HEK293T (cell line): ENCODE results near the gene KCNJ15.

Experiments used
- CTCF ChIA-PET: fragments of 350-600 bp; formaldehyde crosslinking; extraction: SDS; loops from one replicate; lab custom pipeline; 2021; ENCODE audit warnings: antibody characterized with exemption, inconsistent platforms; lab: Yijun Ruan, JAX
- POLR2A ChIA-PET: fragments of 350-600 bp; formaldehyde crosslinking; extraction: SDS; loops from one replicate; lab custom pipeline; 2020; ENCODE audit warnings: antibody characterized with exemption, inconsistent platforms; lab: Yijun Ruan, JAX
- DNase-seq: peaks from one replicate; pipeline ENCODE4 v3.0.0; 2012; ENCODE audit warnings: mixed read lengths; ENCODE audit errors: extremely low spot score
- ARNT ChIP-seq: fragments of 450-650 bp; IDR thresholded peaks from 2 replicates; pipeline ENCODE4 v1.6.1; 2017; ENCODE audit warnings: mild to moderate bottlenecking
- BHLHE40 ChIP-seq: fragments of 450-650 bp; IDR thresholded peaks from 2 replicates; pipeline ENCODE4 v1.6.1; 2016; ENCODE audit warnings: mild to moderate bottlenecking, moderate library complexity, borderline replicate concordance
- CTBP1 ChIP-seq: fragments of 450-650 bp; IDR thresholded peaks from 2 replicates; pipeline ENCODE4 v1.6.1; 2016; ENCODE audit warnings: borderline replicate concordance
- ELF4 ChIP-seq: fragments of 450-650 bp; IDR thresholded peaks from 2 replicates; pipeline ENCODE4 v1.6.1; 2017; ENCODE audit warnings: antibody characterized with exemption
- FOXA1 ChIP-seq: fragments of 450-650 bp; IDR thresholded peaks from 2 replicates; pipeline ENCODE4 v1.6.1; 2016; ENCODE audit warnings: mild to moderate bottlenecking
- FOXK2 ChIP-seq: fragments of 450-650 bp; IDR thresholded peaks from 2 replicates; pipeline ENCODE4 v1.6.1; 2016; ENCODE audit warnings: mild to moderate bottlenecking
- FOXM1 ChIP-seq: fragments of 450-650 bp; IDR thresholded peaks from 2 replicates; pipeline ENCODE4 v1.6.1; 2017; ENCODE audit warnings: mild to moderate bottlenecking, borderline replicate concordance
- HDGF ChIP-seq: fragments of 450-650 bp; IDR thresholded peaks from 2 replicates; pipeline ENCODE4 v1.6.1; 2017; ENCODE audit warnings: antibody characterized with exemption, borderline replicate concordance
- L3MBTL2 ChIP-seq: fragments of 450-650 bp; conservative IDR thresholded peaks from 2 replicates; pipeline ENCODE4 v1.6.1; 2016; ENCODE audit warnings: mild to moderate bottlenecking
- LEF1 ChIP-seq: fragments of 450-650 bp; IDR thresholded peaks from 2 replicates; pipeline ENCODE4 v1.6.1; 2017; ENCODE audit warnings: mild to moderate bottlenecking, borderline replicate concordance
- NFRKB ChIP-seq: fragments of 450-650 bp; IDR thresholded peaks from 2 replicates; pipeline ENCODE4 v1.6.1; 2016; ENCODE audit warnings: mild to moderate bottlenecking, moderate library complexity
- SP1 ChIP-seq: fragments of 450-650 bp; IDR thresholded peaks from 2 replicates; pipeline ENCODE4 v1.6.1; 2017
- SUZ12 ChIP-seq: fragments of 450-650 bp; IDR thresholded peaks from 2 replicates; pipeline ENCODE4 v1.6.1; 2016; ENCODE audit warnings: mild to moderate bottlenecking
- TARDBP ChIP-seq: fragments of 450-650 bp; IDR thresholded peaks from 2 replicates; pipeline ENCODE4 v1.6.1; 2016
- ZNF384 ChIP-seq: fragments of 450-650 bp; IDR thresholded peaks from 2 replicates; pipeline ENCODE4 v1.6.1; 2016
- TF ChIP-seq, protein P1 (sequence below): fragments of 450-650 bp; IDR thresholded peaks from 2 replicates; pipeline ENCODE4 v1.6.1; 2016

The KCNJ15 gene

DNA sequence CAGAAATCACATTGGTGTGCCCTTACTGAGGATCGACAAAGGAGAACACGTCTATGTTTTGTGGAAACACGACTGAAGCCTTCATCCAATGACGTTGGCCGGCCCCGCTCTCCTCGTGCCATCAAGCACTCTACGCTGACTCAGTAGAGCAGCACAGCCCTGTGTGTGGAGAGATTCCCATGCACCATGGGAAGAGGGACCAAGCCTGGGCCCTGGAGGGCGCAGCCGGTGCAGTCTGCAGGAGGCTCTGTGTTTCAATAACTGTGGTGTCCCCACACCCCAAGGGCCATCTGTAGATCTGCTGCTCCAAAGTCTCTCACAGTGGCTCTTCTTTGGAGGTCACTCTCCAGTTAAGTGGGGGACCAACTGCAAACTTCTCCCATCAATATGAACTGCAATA, 97.4 kb downstream of the KCNJ15 start:
- TF ChIP-seq ARNT (no peak), CTBP1 (no peak), FOXA1 (no peak), FOXK2 (no peak), NFRKB (no peak)
- POLR2A ChIA-PET: no interaction called here
- no peak for DNase-seq
- CTCF ChIA-PET: no interaction called here

DNA sequence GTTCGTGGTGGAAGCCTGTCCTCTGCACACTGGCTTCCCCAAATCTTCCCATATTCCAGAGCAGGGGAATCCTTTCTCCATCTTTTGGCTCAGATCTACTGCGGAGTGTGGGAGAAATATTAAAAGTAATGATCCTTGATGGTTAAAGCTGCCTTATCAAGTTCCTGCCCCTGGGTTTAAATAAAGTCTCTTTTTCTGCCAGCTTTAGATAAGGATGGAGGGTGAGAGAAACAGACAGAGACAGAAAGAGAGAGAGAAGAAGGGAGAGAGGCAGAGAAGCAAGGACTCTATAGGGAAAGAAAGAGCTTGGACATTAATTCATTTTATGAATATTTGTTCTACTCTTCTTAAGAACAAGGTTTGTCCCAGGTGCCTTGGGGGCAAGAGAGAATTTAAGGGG, 98.0 kb downstream of the KCNJ15 start:
- TF ChIP-seq FOXK2 (no peak), BHLHE40 (no peak), CTBP1 (no peak), L3MBTL2 (no peak), SUZ12 (no peak), SP1 (no peak), NFRKB (no peak), HDGF (no peak), ELF4 (no peak), FOXA1 (no peak), LEF1 (no peak), ARNT (no peak)
- POLR2A ChIA-PET: no interaction called here
- CTCF ChIA-PET: no interaction called here
- DNase-seq: no peak

DNA sequence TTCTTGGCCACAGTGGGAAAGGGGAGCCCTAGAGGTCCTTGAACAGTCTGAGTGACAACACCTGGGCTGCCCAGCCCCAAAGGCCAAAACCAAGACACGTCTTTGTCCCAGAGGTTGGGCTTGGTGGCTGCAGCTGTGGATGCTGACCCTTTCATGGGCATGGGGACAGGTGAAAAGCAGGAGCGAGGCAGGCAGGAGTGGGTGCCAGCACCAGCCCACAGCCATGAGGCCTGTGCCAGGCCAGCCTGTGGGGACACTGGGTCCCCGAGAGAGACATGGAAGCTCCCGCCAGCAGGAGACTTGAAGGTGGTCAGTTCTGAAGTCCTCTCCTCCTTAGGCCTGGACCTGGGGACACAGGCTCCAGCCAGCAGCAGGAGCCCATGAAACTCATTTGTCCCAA, 98.6 kb downstream of the KCNJ15 start:
- POLR2A ChIA-PET: no interaction called here
- DNase-seq: no peak
- CTCF ChIA-PET: interaction anchor here (1.5 kb wide), 1 partner anchor 643 kb away, joined by 3 read pairs; no protein-coding TSS in a partner anchor
- no peak for TF ChIP-seq LEF1
- no peak for TF ChIP-seq FOXA1
- TF ChIP-seq NFRKB: no peak
- no peak for TF ChIP-seq ZNF384
- no peak for TF ChIP-seq FOXK2
- TF ChIP-seq SP1: no peak
- TF ChIP-seq SUZ12: no peak
- no peak for TF ChIP-seq BHLHE40
- no peak for TF ChIP-seq L3MBTL2
- TF ChIP-seq FOXM1: no peak
- no peak for TF ChIP-seq HDGF
- no peak for TF ChIP-seq ELF4
- TF ChIP-seq ARNT: no peak
- TF ChIP-seq CTBP1: no peak
- TF ChIP-seq TARDBP: no peak
- TF ChIP-seq, protein P1, sequence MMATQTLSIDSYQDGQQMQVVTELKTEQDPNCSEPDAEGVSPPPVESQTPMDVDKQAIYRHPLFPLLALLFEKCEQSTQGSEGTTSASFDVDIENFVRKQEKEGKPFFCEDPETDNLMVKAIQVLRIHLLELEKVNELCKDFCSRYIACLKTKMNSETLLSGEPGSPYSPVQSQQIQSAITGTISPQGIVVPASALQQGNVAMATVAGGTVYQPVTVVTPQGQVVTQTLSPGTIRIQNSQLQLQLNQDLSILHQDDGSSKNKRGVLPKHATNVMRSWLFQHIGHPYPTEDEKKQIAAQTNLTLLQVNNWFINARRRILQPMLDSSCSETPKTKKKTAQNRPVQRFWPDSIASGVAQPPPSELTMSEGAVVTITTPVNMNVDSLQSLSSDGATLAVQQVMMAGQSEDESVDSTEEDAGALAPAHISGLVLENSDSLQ: no peak

DNA sequence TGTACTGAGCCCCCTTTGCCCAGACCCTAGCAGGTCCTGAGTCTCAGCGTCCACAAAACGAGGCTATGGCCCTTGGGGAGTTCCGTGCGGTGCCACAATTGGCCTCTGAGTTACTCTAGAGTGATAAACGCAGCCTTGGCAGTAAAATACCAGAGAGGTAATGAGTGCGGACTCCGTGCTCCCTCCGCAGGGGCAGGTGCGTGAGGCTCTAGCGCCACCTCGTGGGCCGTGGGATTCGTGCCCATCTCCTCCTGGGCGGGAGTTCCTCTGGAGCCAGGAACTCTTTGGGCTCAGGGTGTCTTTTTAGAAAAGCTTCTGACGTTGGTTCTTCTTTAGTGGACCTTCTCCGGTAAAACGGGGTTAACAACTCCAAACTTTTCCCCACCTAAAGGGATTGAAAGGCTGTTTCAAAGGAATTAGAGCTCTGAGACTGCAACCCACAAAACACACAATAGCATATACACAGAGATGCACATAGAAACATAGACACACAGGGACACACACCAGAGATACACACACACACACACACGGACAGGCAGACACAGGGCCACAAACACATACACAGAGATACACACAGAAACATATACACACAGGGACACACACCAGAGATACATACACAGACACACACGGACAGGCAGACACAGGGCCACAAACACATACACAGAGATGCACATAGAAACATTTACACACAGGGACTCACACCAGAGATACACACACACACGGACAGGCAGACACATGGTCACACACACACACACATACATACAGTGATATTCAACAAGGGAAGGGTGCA, 99.4 kb downstream of the KCNJ15 start:
- POLR2A ChIA-PET: no interaction called here
- CTCF ChIA-PET: interaction anchor here (0.7 to 1.5 kb wide), 2 partner anchors 198 to 644 kb away, joined by 3 to 5 read pairs; no protein-coding TSS in a partner anchor
- TF ChIP-seq ARNT (no peak), NFRKB (no peak), SUZ12 (no peak), SP1 (no peak), TARDBP (no peak), FOXK2 (no peak), L3MBTL2 (no peak), ZNF384 (no peak), BHLHE40 (no peak), LEF1 (no peak), ELF4 (no peak), CTBP1 (no peak), FOXM1 (no peak), HDGF (no peak)
- TF ChIP-seq, protein P1: no peak
- peak; percentile 84 for DNase-seq
